Transverse colon (tissue), 4 donors: ENCODE data around the gene KIAA0232. TPM values are rescaled to one million over a fixed set of nuclear protein-coding genes. Genes with fewer than 3 reads are reported as not detected.
"Not testable (repeated sequence)": the region's sequence is repeated elsewhere in the genome, so short reads cannot be mapped to it uniquely, and the experiment has no call there.

ENCODE experiments used
- DNase-seq: peaks from one replicate; pipeline ENCODE4 v3.0.0-alpha.2; 2019
- H3K27ac ChIP-seq, 4 donors: fragments of 200-600 bp; sonication (generic); 2 replicates each; pipeline ENCODE4 v1.5.1; 2016 to 2018; ENCODE audit warnings: inconsistent platforms in 4 of 4
- H3K27me3 ChIP-seq: fragments of 200-600 bp; sonication (generic); 2 replicates; pipeline ENCODE4 v1.5.1; 2017; ENCODE audit warnings: inconsistent platforms
- H3K36me3 ChIP-seq, 4 donors: fragments of 200-600 bp; sonication (generic); 2 replicates each; pipeline ENCODE4 v1.5.1; 2017 to 2019; ENCODE audit warnings: inconsistent platforms in 4 of 4
- H3K4me1 ChIP-seq, 4 donors: fragments of 200-600 bp; sonication (generic); 2 replicates each; pipeline ENCODE4 v1.5.1; 2017 to 2020; ENCODE audit warnings: inconsistent platforms in 4 of 4
- H3K4me3 ChIP-seq, 4 donors: fragments of 200-600 bp; sonication (generic); 1 replicate in 1 of 4; 2 replicates in 3 of 4; pipeline versions ENCODE4 v1.5.1 to v1.6.1; 2017 to 2019; ENCODE audit warnings: inconsistent platforms in 4 of 4
- H3K9me3 ChIP-seq, 2 donors: fragments of 200-600 bp; sonication (generic); 2 replicates each; pipeline ENCODE4 v1.5.1; 2017 to 2019; ENCODE audit warnings: inconsistent platforms in 2 of 2
- CTCF ChIP-seq, 5 experiments: fragments of 200-600 bp in 3 of 5; fragments of 450-650 bp in 2 of 5; sonication (generic) in 3 of 5; IDR thresholded peaks; 1 replicate in 2 of 5; 2 replicates in 3 of 5; pipeline ENCODE4 v1.5.1; 2016 to 2017; ENCODE audit warnings: antibody characterized with exemption in 5 of 5, inconsistent platforms in 3 of 5, mild to moderate bottlenecking in 2 of 5, moderate library complexity in 1 of 5
- EP300 ChIP-seq: sonication (generic); formaldehyde crosslinking; IDR thresholded peaks from one replicate; pipeline ENCODE4 v1.6.1; 2017; ENCODE audit warnings: antibody characterized with exemption, low read depth
- POLR2A ChIP-seq: fragments of 450-650 bp; IDR thresholded peaks from one replicate; pipeline ENCODE4 v1.6.1; 2016; ENCODE audit warnings: antibody characterized with exemption, mild to moderate bottlenecking, moderate library complexity
- POLR2AphosphoS5 ChIP-seq, 3 donors: sonication (generic); formaldehyde crosslinking; IDR thresholded peaks; one replicate each; pipeline ENCODE4 v1.6.1; 2016; ENCODE audit warnings: antibody characterized with exemption in 3 of 3
- WGBS, 2 donors: methylation state at CpG; one replicate each; pipeline ENCODE4 v1.1.5; 2018; ENCODE audit warnings: low coverage in 1 of 2; 5-methylcytosine and 5-hydroxymethylcytosine counted together
- in situ Hi-C, 4 donors: fragments of 200-750 bp; cut with MboI; loops; one replicate each; pipeline versions ENCODE4 v1.15.0 to v1.15.1; 2017; ENCODE audit warnings: low sequenced_read_pairs in 3 of 4, low pct_ligation_motif_present in 1 of 4, low pct_unique_long_range_greater_than_20kb in 1 of 4
- intact Hi-C: fragments of 100-400 bp; cut with DNase I; formaldehyde crosslinking; loops from one replicate; pipeline ENCODE4 v1.15.1; 2023; ENCODE audit warnings: low total_unique reads
- total RNA-seq, 4 donors: library from RNA; depleted of rRNA; stranded (reverse); fragments of >200 nt; gene quantifications; one replicate each; pipeline ENCODE4 v1.1.0, GENCODE V29; 2016

The KIAA0232 gene
- total RNA-seq, 4 donors from 2014 or later, result 17.9 to 83.4 (median 43.0) TPM

GRCh38 chr4:6905516-6906445 is 123.3 kb downstream of the KIAA0232 start:
- Histone ChIP-seq H3K9me3 (no peaks in the 10 kb centered on the region), H3K27ac (no peak overlapping the region), H3K4me1 (peaks cover 3 to 22% (median 21%) of the 10 kb centered on the region in 4 donors), H3K36me3 (no peaks in the 10 kb centered on the region), H3K27me3 (peaks cover 3% of the 10 kb centered on the region), H3K4me3 (no peak overlapping the region)
- WGBS, 2 donors, result 93 to 94% methylated on average over 3 to 13 of the region's 13 CpGs
- DNase-seq, result peak; percentile 7
- no peak for TF ChIP-seq EP300
- TF ChIP-seq POLR2AphosphoS5 (IDR thresholded peaks at IDR 0.05), result no peak
- no peak for TF ChIP-seq POLR2A
- no peak for TF ChIP-seq CTCF (IDR thresholded peaks at IDR 0.05)
- intact Hi-C loops (loop anchor here (10.0 kb wide), 2 partner anchors 79 to 191 kb away; partner anchors contain the start of gene BLOC1S4), in situ Hi-C loops (loop anchor here in 3 of 4 donors (10.0 kb wide), 1 partner anchor 169 kb away; no protein-coding TSS in a partner anchor)

GRCh38 chr4:6906486-6906885 is 124.0 kb downstream of the KIAA0232 start:
- H3K27ac ChIP-seq, H3K4me3 ChIP-seq, H3K36me3 ChIP-seq, H3K27me3 ChIP-seq, H3K9me3 ChIP-seq, DNase-seq: not testable (repeated sequence)
- intact Hi-C loops (loop anchor here (10.0 kb wide), 2 partner anchors 78 to 192 kb away; partner anchors contain the start of gene BLOC1S4), in situ Hi-C loops (loop anchor here in 3 of 4 donors (10.0 kb wide), 1 partner anchor 168 kb away; no protein-coding TSS in a partner anchor)
- H3K4me1 ChIP-seq, result peaks cover 6 to 29% (median 28%) of the 10 kb centered on the region in 4 donors
- 88 to 100% methylated on average over 2 to 6 of the region's 6 CpGs for WGBS, 2 donors

- Histone ChIP-seq H3K4me3 (no peak overlapping the region), H3K4me1 (peaks cover 6 to 40% (median 31%) of the 10 kb centered on the region in 4 donors), H3K9me3 (no peaks in the 10 kb centered on the region), H3K27ac (no peak overlapping the region), H3K27me3 (peaks cover 3% of the 10 kb centered on the region), H3K36me3 (no peaks in the 10 kb centered on the region)
- DNase-seq, result peak; percentile 72
- in situ Hi-C loops, result loop anchor here in 3 of 4 donors (10.0 kb wide), 1 partner anchor 167 kb away; no protein-coding TSS in a partner anchor
- TF ChIP-seq CTCF (IDR thresholded peaks at IDR 0.05) (peak; percentile 37 to 69 (median 46)), POLR2A (no peak)
- 24 to 40% methylated on average over 1 to 22 of the region's 22 CpGs for WGBS, 2 donors
- intact Hi-C loops, result loop anchor here (10.0 kb wide), 2 partner anchors 77 to 193 kb away; partner anchors contain the start of gene BLOC1S4
These were observed 125.2 kb downstream of the KIAA0232 start for GRCh38 chr4:6907658-6908191.

DNA sequence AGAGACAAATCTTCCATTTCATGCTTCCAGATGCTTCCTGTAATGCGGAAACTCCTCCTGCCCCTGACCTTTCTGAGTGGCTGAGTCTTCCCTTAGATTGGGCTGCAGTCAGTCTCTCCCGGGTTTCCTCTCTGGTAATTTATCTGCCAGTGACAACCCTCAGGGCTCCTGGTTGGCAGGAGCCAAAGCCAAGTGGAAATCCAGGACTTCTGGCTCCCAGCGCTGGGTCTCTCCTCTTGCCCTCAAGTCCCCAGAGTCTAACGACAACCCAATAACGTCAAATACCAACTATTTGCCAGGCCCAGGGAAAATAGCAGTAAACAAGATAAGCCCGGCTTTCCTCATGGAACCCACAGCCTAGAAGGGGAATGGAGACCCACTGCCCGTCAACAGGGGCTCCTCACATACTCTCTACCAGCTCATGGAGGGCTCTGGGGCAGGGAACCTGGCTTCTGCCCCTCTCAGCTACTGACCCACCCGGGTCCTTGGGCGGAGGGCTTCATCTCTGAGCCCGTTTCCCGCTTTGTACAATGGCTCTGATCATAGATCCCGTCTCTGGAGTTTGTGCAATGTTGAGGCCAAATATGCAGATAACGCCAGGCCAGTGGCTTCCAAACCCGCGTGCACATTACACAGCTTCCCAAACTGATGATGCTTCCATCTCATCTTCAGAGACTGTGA is 126.0 kb downstream of the KIAA0232 start:
- Histone ChIP-seq H3K4me3 (peak overlapping the region in 3 of 4 donors; percentile 85 to 91 (median 88)), H3K36me3 (no peaks in the 10 kb centered on the region), H3K4me1 (peaks cover 6 to 45% (median 34%) of the 10 kb centered on the region in 4 donors), H3K27ac (peak overlapping the region; percentile 97 to 99 (median 99)), H3K9me3 (no peaks in the 10 kb centered on the region), H3K27me3 (peaks cover 3% of the 10 kb centered on the region)
- 34 to 65% methylated on average over 2 to 15 of the region's 15 CpGs for WGBS, 2 donors
- DNase-seq, result no peak
- in situ Hi-C loops (loop anchor here in 3 of 4 donors (10.0 kb wide), 1 partner anchor 166 kb away; no protein-coding TSS in a partner anchor), intact Hi-C loops (loop anchor here (10.0 kb wide), 2 partner anchors 76 to 194 kb away; partner anchors contain the start of gene BLOC1S4)
- TF ChIP-seq EP300, result no peak
- no peak for TF ChIP-seq POLR2A
- no peak for TF ChIP-seq CTCF (IDR thresholded peaks at IDR 0.05)
- no peak for TF ChIP-seq POLR2AphosphoS5 (IDR thresholded peaks at IDR 0.05)
